OCI-LY7 (cell line): ENCODE data around the gene LUZP1.

Experiments used
- EZH2phosphoT487 ChIP-seq: fragments of 200-600 bp; sonication (generic); IDR thresholded peaks from 2 replicates; pipeline ENCODE4 v1.6.1; 2018; ENCODE audit warnings: low read depth, borderline replicate concordance, mild to moderate bottlenecking, mixed run types, antibody characterized with exemption, low read length, moderate library complexity, mixed read lengths
- TF ChIP-seq, protein P1 (sequence below): fragments of 200-600 bp; sonication (generic); conservative IDR thresholded peaks from 2 replicates; pipeline ENCODE4 v1.5.1; 2014; ENCODE audit warnings: mild to moderate bottlenecking, antibody characterized with exemption, low read length, moderate library complexity, mixed read lengths

DNA sequence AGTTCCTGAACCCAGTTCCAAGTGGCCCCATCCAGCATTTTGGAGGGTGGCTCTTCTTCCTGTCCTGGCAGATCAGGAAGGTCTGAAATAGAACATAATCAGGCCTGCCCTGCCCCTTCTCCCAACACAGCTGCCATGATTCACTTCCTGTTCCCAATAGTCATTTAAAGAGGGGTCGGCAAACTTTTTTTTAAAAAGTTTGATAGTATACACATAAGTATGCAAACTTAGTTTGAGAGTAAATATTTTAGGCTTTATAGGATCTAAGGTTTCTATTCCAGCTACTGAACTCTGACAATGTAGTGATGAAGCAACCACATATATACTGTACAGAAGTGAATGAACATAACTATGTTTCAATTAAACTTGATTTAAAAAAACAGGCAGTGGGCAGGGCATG lies 66.4 kb downstream of the LUZP1 start:
- TF ChIP-seq, protein P1, sequence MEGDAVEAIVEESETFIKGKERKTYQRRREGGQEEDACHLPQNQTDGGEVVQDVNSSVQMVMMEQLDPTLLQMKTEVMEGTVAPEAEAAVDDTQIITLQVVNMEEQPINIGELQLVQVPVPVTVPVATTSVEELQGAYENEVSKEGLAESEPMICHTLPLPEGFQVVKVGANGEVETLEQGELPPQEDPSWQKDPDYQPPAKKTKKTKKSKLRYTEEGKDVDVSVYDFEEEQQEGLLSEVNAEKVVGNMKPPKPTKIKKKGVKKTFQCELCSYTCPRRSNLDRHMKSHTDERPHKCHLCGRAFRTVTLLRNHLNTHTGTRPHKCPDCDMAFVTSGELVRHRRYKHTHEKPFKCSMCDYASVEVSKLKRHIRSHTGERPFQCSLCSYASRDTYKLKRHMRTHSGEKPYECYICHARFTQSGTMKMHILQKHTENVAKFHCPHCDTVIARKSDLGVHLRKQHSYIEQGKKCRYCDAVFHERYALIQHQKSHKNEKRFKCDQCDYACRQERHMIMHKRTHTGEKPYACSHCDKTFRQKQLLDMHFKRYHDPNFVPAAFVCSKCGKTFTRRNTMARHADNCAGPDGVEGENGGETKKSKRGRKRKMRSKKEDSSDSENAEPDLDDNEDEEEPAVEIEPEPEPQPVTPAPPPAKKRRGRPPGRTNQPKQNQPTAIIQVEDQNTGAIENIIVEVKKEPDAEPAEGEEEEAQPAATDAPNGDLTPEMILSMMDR: no peak
- TF ChIP-seq EZH2phosphoT487: no peak
